Measurements from ENCODE around the gene MAP1A. TPM values are rescaled to one million over a fixed set of nuclear protein-coding genes. Genes with fewer than 3 reads are reported as not detected.
"Not testable (repeated sequence)": the region's sequence is repeated elsewhere in the genome, so short reads cannot be mapped to it uniquely, and the experiment has no call there.

Gene MAP1A
- total RNA-seq, 1 donor from 2014 or later = 2.0 TPM

GRCh38 chr15:43563793-43564192 lies 46.4 kb downstream of the MAP1A start:
- H3K4me3 Mint-ChIP-seq; H3K27me3 Mint-ChIP-seq; DNase-seq; H3K36me3 Mint-ChIP-seq (ENCODE audit: low read depth); intact Hi-C loops (cut with micrococcal nuclease); H3K9me3 Mint-ChIP-seq; H3K4me1 Mint-ChIP-seq; H3K27ac Mint-ChIP-seq: not testable (repeated sequence)

- H3K27ac Mint-ChIP-seq; H3K36me3 Mint-ChIP-seq (ENCODE audit: low read depth); H3K27me3 Mint-ChIP-seq; H3K9me3 Mint-ChIP-seq; H3K4me3 Mint-ChIP-seq; H3K4me1 Mint-ChIP-seq; DNase-seq; intact Hi-C loops (cut with micrococcal nuclease): not testable (repeated sequence)
Measured at GRCh38 chr15:43566615-43567014, 49.2 kb downstream of the MAP1A start.

- H3K27ac Mint-ChIP-seq; H3K4me1 Mint-ChIP-seq; H3K4me3 Mint-ChIP-seq; H3K27me3 Mint-ChIP-seq; H3K36me3 Mint-ChIP-seq (ENCODE audit: low read depth); DNase-seq; H3K9me3 Mint-ChIP-seq; intact Hi-C loops (cut with micrococcal nuclease): not testable (repeated sequence)
Measured at GRCh38 chr15:43574607-43575006, 57.2 kb downstream of the MAP1A start.

Other genes with a start within 250 kb of the MAP1A start
- not detected in 2 replicates for gene TGM7, start 215.4 kb upstream of the MAP1A start, total RNA-seq
- gene LCMT2, start 187.0 kb upstream of the MAP1A start, total RNA-seq = 15.4 and 16.0 TPM in 2 replicates
- 30.9 and 32.1 TPM in 2 replicates for gene ZSCAN29, start 146.6 kb upstream of the MAP1A start, total RNA-seq
- 48.0 and 49.6 TPM in 2 replicates for gene TUBGCP4, start 146.5 kb upstream of the MAP1A start, total RNA-seq
- gene TP53BP1, start 24.5 kb upstream of the MAP1A start, total RNA-seq = 38.7 and 40.0 TPM in 2 replicates
- gene PPIP5K1, start 72.6 kb downstream of the MAP1A start, total RNA-seq = 57.8 and 60.0 TPM in 2 replicates
- gene CKMT1B, start 76.4 kb downstream of the MAP1A start, total RNA-seq = 0.66 and 0.77 TPM in 2 replicates
- gene STRC, start 101.2 kb downstream of the MAP1A start, total RNA-seq = 0.05 and 0.45 TPM in 2 replicates
- gene CATSPER2, start 131.2 kb downstream of the MAP1A start, total RNA-seq = 8.9 and 10.0 TPM in 2 replicates
- 0.28 and 0.66 TPM in 2 replicates for gene CKMT1A, start 176.3 kb downstream of the MAP1A start, total RNA-seq
- 313 and 336 TPM in 2 replicates for gene PDIA3, start 228.8 kb downstream of the MAP1A start, total RNA-seq

All from activated CD4-positive, alpha-beta T cell treated with anti-CD3 and anti-CD28 coated beads, Interleukin-2, amount 10 ng/mL, durations not matched to agents 24 days and 14 days (primary cell).